ENCODE measurements around the gene TYW5. TPM values are rescaled to one million over a fixed set of nuclear protein-coding genes. Genes with fewer than 3 reads are reported as not detected.

TYW5 gene
- total RNA-seq, 4 donors from 2014 or later: 3.0 to 8.8 (median 5.8) TPM

DNA sequence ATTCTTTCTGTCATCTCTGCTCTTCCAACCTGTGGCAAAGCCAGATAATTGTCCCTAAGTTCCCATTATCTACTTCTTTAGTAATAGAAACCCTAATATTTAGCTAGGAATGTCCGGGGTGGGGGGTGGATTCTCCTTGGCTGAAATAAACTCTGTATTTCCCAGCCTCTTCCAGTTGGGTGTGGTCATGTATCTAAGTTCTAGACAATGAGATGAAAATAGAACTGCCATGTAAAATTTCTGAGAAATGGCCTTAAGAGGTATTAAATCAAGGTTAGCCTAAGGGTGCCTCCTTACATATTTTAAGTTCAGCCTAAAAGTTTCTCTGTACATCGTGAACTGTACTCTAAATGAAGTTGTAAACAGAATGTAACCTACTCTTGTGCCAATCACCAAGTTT, 39.6 kb upstream of the TYW5 start:
- no peak overlapping the region for H3K27ac ChIP-seq
- H3K4me3 ChIP-seq: no peak overlapping the region
- 72 to 86% methylated on average over 2 of the region's 2 CpGs for WGBS, 2 donors
- no peaks in the 10 kb centered on the region for H3K36me3 ChIP-seq
- H3K27me3 ChIP-seq: no peaks in the 10 kb centered on the region
- TF ChIP-seq, protein P1, sequence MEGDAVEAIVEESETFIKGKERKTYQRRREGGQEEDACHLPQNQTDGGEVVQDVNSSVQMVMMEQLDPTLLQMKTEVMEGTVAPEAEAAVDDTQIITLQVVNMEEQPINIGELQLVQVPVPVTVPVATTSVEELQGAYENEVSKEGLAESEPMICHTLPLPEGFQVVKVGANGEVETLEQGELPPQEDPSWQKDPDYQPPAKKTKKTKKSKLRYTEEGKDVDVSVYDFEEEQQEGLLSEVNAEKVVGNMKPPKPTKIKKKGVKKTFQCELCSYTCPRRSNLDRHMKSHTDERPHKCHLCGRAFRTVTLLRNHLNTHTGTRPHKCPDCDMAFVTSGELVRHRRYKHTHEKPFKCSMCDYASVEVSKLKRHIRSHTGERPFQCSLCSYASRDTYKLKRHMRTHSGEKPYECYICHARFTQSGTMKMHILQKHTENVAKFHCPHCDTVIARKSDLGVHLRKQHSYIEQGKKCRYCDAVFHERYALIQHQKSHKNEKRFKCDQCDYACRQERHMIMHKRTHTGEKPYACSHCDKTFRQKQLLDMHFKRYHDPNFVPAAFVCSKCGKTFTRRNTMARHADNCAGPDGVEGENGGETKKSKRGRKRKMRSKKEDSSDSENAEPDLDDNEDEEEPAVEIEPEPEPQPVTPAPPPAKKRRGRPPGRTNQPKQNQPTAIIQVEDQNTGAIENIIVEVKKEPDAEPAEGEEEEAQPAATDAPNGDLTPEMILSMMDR (IDR thresholded peaks at IDR 0.05): no peak
- no peak for TF ChIP-seq POLR2A (IDR thresholded peaks at IDR 0.05)
- intact Hi-C loops (cut with DNase I): no loop called here
- H3K9me3 ChIP-seq: no peaks in the 10 kb centered on the region
- DNase-seq: no peak
- no peaks in the 10 kb centered on the region for H3K4me1 ChIP-seq

DNA sequence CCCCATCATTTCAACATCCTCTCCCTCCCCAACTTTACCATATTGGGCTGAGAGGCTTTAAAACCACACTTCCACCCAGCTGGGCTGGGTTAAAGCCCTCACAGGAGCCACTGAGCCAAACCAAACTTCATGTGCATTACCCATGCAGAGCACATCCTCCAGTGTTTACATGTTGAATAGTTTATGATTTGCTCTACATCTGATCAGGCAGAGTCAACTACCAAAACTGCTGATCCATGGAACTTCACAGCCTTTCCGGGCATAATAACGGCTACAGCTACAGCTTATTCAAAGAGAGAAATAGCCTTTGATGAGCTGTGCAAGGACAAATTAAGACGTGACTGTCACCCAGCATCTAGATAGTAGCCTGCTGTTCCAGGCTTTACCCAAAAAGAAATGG, 39.1 kb upstream of the TYW5 start:
- Histone ChIP-seq H3K4me1 (no peaks in the 10 kb centered on the region), H3K27ac (no peak overlapping the region), H3K36me3 (no peaks in the 10 kb centered on the region), H3K9me3 (no peaks in the 10 kb centered on the region), H3K27me3 (no peaks in the 10 kb centered on the region), H3K4me3 (no peak overlapping the region)
- WGBS, 2 donors: 75 to 78% methylated on average over 3 of the region's 3 CpGs
- no peak for DNase-seq
- TF ChIP-seq POLR2A (IDR thresholded peaks at IDR 0.05): no peak
- TF ChIP-seq, protein P1 (IDR thresholded peaks at IDR 0.05): no peak
- intact Hi-C loops (cut with DNase I): no loop called here

DNA sequence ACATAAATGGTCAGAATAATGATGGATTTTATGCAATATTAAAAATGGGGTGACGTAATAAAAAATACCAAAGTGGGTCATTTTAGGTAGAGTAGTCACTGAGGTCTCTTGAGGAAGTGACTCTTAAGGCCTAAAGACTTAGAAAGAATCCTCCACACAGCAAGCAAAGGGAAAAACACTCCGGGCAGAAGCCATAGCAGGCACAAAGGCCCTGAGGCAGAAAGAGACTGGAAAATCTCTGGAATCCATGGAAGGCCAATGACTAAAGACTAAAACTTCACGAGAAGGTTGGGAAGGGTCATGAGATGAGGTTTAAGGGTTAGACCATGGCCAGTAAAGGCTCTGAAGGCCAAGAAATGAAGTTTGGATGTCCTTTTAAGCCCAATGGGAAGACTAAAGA, 37.0 kb upstream of the TYW5 start:
- no peak for DNase-seq
- Histone ChIP-seq H3K4me3 (no peak overlapping the region), H3K27me3 (no peaks in the 10 kb centered on the region), H3K4me1 (peaks cover 0 to 20% (median 8%) of the 10 kb centered on the region in 3 donors), H3K36me3 (no peaks in the 10 kb centered on the region), H3K27ac (no peak overlapping the region), H3K9me3 (no peaks in the 10 kb centered on the region)
- 93 to 94% methylated on average over 3 of the region's 3 CpGs for WGBS, 2 donors
- intact Hi-C loops (cut with DNase I): no loop called here
- no peak for TF ChIP-seq POLR2A (IDR thresholded peaks at IDR 0.05)
- TF ChIP-seq, protein P1 (IDR thresholded peaks at IDR 0.05): no peak

DNA sequence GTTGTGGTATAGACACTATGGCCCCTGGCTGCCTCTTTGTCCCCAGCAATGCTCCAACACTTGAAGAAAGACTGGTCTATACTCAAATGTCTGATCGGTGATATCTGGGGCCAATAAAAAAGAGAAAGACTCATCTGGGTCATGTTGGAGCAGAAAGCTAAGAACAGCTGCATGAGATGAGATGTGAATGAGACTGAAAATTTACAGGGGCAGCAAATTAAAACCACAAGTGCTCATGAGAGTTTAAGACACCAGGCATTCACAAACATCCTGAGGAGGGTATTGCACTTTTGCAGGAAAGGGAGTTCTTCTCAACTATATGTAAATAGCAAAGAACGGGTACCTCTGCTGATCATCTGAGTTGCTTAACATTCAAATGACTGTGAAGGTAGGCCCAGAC, 36.4 kb upstream of the TYW5 start:
- Histone ChIP-seq H3K9me3 (no peaks in the 10 kb centered on the region), H3K27me3 (no peaks in the 10 kb centered on the region), H3K27ac (no peak overlapping the region), H3K4me1 (peaks cover 0 to 20% (median 8%) of the 10 kb centered on the region in 3 donors), H3K4me3 (no peak overlapping the region), H3K36me3 (no peaks in the 10 kb centered on the region)
- 94 to 100% methylated on average over 2 of the region's 2 CpGs for WGBS, 2 donors
- DNase-seq: no peak
- intact Hi-C loops (cut with DNase I): no loop called here
- no peak for TF ChIP-seq POLR2A (IDR thresholded peaks at IDR 0.05)
- TF ChIP-seq, protein P1 (IDR thresholded peaks at IDR 0.05): no peak

DNA sequence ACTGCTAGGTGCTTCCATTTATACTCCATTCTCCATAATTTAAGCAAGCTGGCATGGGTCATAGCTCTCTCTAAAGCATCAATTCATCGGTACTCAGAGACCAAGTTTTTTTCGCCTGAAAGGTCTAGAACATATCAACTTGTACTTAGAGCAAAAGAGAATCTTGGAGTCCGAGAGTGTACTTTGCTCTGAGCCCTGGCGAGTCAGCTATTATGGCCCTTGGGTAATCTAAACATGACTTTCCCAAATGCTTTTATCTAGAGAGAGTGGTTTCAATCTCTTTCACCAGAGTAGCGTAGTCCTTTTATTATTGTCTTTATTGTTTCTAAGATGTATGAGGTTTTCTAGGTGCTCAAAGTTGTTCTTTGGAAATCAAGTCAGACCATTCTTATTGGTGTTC, 34.5 kb upstream of the TYW5 start:
- DNase-seq: no peak
- Histone ChIP-seq H3K9me3 (no peaks in the 10 kb centered on the region), H3K4me3 (no peak overlapping the region), H3K4me1 (peaks cover 0 to 20% (median 8%) of the 10 kb centered on the region in 3 donors), H3K36me3 (no peaks in the 10 kb centered on the region), H3K27me3 (no peaks in the 10 kb centered on the region), H3K27ac (no peak overlapping the region)
- no peak for TF ChIP-seq POLR2A (IDR thresholded peaks at IDR 0.05)
- TF ChIP-seq, protein P1 (IDR thresholded peaks at IDR 0.05): no peak
- intact Hi-C loops (cut with DNase I): loop anchor here (10.0 kb wide), 1 partner anchor 325 kb away; no protein-coding TSS in a partner anchor
- 85 to 93% methylated on average over 5 of the region's 5 CpGs for WGBS, 2 donors

Measured in esophagus squamous epithelium (tissue), 5 donors.